UCSD-AML1 (cell line): ENCODE results near the gene TOM1L2.

Experiments used
- DNase-seq: peaks from one replicate; lab custom pipeline; 2025; ENCODE audit not compliant: unreplicated experiment; lab: John Stamatoyannopoulos, UW

TOM1L2 gene

DNA sequence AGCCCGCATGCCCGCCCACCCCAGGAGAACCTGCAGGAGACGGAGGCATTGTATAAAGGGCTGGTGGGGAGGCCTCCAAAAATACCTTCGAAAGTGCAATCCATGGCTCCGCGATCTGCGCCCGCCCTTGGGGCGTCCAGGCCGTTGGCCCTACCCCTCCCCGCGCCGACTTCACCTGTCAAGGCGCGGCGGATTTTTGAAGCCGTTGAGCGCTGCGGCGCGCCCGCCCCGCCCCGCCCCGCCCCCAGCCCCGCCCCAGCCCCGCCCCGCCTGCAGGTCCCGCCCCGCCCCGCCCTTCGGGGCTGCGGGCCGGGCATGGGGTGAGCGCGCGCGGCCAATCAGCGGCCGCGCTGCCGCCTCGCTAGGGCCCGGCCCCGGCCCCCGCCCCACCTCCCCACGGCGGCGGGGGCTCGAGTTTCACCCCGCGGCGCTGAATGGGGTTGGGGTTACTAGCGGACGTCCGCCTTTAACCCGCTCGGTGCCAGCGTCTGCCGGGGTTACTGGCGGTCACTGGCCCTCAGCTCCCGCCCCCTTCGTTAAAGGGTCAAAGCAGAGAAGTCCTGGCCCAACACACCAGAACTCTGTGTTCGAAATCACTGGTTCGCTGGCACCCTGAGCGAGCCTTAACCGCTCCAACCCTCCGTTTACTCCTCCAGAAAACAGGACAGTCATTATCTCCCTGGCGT lies 148.6 kb downstream of the TOM1L2 start:
- peak; percentile 90 for DNase-seq

DNA sequence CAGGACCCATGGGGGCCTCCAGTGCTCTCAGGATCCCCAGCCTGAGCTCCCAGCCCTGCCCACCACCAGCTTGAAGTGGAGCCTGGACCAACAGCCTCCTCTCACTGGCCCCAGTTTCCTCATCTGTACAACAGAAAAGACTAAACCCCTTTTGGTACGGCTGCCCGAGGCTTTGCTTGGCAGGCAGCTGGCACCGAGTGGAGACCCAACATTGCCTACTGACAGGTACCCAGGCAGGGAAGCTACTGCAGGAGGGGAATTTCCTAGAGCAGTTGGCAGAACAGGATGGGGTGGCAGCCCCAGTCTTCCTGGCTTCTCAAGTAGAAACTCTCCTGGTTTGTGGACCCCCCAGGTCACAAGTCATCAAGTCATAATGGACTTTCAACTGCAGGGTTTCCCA lies 149.6 kb downstream of the TOM1L2 start:
- DNase-seq: no peak

DNA sequence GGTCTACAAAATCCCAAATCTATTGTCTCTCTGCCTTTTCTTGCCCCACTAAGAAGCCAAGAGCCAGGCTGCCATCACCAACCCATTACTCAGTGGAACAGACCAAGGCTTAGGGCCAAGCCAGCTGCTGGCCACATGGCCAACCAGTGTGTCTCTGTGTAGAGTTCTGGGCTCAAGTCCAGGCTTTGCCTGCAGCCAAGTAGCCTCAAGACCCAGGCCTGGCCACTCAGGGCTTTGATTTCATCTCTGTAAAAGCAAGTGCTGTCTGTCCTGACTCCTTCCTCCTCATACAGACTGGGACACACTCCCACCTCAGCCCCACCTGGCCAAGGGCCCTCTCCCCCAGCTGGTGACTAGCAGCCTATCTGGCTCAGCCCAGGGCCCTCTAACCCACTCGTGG lies 150.0 kb downstream of the TOM1L2 start:
- no peak for DNase-seq

DNA sequence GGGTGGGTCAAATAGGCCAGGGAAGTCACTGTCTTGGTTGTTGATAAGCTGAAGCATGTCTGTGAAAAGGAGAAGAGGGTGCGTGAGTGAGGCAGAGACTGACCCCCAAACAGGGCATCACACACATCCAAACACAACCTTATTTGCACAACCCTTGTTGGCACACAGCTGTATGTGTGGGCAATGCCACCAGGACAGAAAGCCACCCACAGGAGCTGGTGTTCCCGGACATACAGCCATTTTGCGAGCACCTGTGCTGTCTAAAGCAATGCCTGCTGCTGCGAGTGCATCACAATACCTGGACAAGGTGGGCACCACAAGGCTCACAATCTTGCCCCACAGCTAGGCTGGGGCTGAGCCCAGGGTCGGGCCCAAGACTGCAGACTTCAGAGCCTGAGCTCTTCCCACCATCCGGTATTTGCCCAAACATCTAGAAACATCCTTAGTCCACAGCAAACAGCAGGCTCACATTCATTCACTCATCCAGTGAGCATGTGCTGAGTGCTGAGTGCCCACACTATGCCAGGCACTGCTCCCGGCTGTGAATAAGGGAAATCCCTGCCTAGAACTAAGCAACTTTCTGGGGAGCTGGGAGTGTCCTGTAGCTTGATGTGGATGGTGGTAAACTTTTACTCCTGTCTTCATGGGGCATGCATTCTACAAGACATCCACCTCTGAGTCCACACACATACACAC lies 151.6 kb downstream of the TOM1L2 start:
- no peak for DNase-seq

DNA sequence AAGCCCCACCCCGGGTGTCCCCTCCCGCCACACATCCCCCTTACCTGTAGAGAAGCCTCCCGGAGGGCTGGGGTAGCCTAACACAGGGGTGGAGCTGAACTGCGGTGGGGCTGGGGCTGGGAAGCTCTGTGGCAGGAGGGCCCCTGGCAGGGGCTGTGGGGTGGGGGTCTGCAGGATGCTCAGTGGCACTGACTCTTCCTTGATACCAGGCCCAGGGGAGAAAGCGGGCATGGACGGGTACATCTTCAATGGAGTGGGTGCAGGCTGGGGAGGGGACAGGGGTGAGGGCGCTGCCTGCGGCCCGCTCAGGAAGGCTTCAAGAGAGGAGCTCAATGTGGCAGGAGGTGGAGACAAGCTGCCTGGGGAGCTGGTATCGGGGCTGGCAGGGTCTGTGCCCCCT lies 152.2 kb downstream of the TOM1L2 start:
- DNase-seq: no peak

DNA sequence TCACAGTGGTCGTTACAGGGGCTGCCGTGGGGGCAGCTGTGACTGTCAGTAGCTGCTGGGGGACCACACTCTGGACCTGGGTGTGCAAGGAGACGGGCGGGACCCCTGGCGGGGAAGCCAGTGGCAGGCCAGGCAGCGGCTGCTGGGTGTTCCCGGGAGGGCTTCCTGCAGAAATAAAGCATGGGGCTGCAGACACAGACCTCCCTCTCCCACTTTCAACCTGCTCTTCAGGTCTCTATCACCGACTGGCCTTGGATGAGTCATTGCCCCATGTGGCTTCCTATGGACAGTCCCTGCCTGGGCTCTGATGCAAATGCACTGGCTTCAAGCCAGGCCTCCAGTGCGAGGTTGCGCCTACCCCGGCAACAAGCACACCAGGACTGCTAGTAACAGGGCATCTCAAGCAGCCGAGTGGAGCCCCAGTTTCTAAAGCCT lies 152.6 kb downstream of the TOM1L2 start:
- peak; percentile 46 for DNase-seq

DNA sequence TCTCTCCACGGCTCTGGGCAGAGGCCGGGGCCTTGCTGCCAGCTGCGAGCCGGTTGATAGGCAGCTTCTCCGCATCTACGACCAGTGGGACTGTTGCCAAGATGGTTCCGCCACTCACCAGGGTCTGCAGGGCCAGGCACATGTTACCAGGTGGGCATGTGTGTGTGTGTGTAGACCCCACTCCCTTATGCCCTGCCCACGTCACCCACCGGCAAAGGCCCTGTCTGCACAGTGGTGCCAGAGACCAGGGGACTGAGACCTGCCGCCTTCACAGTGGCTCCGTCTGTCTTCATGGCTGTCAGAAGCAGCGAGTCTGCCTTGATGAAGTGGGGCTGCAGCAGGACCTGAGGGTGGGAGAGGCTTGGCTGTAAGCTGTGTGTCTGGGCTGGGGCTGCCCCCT lies 153.1 kb downstream of the TOM1L2 start:
- no peak for DNase-seq

DNA sequence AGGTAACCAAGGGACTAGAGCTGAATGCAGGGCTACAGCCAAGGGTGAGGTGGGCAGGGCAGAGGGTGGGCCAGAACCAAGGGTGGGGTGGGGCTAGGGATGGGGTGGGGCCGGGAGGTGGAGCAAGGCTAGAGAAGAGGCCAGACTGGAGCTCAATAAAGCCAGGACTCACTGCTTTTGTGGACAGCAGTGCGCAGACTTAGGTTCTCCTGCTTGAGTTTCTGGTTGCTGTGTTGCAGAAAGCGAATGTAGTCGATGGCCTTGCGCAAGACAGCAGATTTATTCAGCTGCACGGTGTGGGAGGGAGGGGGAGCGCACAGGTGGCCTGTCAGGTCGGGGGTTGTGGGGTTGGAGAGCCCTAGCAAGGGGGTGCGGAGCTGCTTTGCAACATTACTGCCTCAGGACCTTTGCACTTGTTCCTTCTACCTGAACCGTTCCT lies 154.1 kb downstream of the TOM1L2 start:
- no peak for DNase-seq

DNA sequence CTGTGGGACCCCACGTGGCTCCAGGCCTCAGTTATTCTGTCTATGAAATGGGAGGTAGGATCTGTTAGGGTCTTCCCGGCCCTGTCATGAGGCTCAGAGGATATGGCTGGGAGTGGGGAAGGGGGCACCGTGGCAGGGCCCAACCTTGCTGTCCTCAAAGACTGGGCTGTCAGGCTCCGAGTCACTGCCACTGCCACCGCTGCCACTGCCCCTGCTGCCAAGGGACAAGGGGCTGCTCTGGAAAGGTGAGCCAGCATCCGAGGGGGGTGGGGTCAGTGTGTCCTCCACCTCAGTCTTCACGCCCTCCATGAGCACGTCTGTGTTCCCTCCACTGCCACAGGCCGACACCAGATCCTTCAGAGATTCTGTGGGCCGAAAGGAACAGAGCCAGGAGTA lies 154.7 kb downstream of the TOM1L2 start:
- no peak for DNase-seq

DNA sequence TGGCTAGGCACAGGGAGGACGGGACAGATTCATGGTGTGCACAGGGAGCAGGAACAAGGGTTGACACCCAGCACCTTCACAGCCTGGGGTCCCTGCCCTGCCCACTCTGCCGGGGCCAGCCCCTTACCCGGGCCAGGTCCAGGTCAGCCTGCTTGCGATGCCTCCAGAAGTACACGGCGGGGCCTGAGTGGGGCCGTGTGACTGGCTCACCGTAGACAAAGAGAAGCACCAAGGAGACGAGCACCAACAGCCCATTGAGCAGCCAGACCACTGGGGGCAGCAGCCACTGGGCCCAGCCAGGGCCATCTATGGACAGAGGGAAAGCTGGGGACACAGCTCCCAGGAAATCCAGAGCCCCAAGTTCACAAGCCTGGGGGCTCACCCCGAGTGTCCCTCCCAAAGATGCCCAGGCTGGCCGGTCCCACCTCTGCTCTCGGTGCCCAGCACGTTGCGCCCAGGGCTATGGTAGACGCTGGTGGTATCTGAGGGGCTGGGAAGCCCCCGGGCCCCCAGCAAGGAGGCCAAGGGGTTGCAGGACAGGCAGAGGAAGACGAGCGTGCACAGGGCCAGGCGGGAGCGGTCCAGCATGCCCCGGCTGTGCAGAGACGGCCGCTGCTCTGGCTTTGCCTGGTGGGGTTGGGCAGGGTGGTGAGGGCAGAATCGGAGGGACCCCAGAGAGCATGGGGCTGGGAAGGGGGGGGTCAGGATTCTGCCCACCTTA lies 155.2 kb downstream of the TOM1L2 start:
- DNase-seq: no peak

DNA sequence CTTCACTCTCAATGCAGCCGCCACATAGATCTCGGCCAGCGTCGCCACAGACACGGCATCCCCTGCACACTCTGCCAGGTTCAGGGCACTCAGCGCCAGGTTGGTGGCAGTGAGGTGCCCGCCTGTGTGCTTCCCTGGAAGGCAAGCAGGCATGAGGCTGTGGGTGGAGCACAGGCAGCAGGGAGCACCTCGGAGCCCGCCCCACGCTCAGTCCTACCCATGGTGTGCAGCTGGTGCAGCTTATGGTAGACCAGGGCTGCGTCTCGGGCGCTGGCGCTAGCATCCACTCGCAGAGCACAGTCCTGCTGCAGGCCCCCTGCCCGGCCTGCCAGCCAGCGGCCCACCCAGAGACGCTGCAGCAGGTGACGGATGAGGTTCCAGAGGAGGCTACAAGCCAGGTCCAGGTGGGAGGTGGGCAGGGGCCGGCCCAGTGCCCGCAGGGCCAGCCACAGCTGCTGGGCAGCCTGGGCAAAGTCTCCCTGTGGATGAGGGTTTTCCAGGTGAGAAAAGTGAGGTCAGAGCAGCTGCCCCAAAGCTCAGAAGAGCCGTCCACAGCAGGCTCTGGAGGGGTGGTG lies 155.9 kb downstream of the TOM1L2 start:
- no peak for DNase-seq

DNA sequence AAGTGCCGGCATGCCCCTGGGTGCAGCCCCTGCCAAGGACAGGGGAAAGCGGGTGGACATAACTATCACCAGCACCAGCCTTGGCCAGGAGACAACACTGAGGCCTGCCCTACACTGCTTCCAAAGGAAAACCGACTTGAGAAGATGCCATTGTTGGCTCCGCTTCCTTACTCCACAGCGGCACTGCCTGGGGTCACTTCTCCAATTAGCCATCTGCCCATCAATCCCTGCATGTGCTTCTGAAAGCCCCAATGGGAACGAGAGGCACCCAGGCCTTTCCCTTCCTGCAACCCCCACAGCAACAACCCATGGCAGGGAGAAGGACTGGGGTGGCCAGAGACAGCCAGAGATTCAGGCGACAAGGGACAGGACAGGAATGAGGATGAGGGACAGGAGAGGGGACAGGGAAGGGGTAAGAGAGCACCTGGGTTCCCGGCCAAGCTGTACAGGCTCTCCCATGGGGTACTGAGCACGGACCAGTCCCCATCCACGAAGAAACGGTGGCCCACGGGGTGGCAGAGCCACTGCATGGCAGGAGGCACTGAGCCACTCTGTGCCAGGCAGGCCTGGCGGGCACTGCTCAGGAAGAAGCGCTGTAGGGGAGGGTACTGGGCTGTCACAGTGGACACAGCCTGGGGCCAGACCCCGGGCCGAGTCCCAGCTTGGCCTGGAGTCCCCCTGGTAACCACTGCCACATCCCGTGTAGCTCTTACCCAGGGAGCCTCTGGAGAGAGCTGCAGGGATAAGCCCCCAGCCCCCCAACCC lies 156.6 kb downstream of the TOM1L2 start:
- no peak for DNase-seq

DNA sequence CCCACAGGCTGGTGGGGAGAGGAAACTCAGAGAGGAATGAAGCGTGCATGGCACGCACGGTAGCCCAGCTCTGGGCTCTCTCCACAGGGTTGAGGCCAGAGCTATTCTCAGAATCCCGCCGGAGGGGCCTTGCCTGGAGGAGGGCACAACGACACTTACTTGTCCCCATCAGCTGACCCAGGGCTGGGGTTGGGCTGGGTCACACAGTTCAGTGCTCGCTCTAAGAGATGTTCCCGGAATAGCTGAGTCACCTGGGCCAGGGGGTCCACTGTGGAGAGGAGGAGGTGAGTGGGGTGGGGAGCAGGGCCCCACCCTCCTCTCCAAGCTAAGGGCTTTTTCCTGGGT lies 157.2 kb downstream of the TOM1L2 start:
- no peak for DNase-seq

DNA sequence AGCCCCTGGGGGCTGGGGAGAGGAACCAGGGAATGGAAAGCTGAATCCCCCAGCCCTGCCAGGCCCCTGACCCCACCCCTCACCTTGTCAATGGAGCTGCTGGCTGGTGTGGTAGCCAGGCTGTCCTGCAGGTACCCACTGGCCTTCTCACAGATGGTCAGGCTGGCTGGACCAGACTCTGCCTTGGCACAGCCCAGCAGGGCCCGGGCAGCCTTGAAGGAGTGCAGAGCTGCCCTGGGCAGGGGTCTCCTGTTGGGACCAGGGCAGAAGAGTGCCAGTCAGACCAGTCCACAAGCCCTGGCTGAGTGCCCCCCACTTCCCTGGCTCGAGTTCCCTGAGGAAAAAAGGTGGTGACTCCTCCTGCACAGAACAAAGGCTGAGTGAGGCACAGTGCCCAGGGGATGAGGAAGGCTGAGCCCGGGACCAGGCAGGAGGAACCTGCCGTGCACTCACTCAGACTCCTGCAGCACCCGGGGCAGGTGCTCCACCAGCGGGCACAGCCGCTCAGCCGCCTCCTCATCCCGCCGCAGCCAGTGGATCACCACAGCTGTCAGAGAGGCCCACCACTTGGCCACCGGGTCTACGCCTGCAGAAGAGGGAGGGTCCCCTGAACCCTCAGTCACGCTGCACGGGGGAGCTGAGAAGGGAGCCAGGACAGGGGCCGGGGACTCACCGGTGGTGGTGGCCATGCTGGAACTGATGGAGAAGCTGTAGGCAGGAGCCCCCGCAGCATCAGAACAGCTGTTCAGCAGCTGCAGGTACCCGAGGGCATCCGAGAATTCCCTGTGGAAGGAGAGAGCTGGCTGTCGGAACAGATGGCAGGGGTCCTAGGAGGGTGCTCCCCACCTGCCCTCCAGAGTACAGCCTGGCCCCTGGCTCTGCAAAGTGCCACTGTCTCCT lies 157.8 kb downstream of the TOM1L2 start:
- no peak for DNase-seq

DNA sequence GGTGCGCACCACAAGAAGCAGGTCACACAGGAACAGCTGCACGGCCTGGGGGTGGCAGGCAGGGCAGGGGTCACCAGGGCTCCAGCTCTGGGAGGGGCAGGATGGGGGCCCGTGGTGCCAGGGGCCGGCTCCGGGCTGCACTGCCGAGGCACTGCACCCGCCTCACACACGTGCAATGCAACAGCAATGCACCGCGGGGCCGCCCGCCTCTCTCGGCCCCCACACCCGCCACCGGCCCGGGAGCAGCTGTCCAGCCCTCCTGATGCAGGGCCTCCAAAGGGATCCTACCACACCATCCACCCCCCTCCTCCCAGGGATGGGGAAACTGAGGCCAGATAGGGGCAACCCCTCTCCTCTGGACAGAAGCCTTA lies 158.5 kb downstream of the TOM1L2 start:
- DNase-seq: no peak

DNA sequence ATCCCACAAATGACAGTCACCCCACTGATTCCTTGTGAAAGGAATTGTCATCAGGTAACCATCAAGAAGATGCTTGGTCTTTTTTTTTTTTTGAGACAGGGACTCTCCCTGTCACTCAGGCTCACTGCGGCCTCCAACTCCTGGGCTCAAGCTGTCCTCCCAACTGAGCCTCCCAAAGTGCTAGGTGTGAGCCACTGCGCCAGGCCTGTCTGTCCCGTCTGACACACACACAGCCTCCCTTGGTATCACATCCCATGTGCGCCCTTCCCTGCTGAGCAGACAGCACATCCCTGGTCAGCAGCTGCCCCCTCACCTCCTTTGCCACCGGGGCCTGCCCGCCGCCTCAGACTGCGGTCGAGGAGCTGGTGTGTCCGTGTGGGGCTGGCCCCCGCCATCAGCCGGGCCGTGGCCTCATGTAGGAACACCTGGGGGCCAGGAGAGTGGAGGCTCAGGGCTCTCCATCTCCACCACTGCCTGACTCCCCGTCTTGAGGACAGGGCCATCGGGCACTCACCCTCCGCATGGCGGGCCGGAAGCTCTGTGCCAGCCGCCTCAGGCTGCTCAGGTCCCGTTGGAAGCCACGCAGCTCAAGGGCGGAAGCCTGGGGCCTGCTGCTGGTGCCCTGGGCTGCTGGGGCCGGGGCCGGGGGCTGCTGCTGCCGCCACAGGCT lies 159.0 kb downstream of the TOM1L2 start:
- no peak for DNase-seq

DNA sequence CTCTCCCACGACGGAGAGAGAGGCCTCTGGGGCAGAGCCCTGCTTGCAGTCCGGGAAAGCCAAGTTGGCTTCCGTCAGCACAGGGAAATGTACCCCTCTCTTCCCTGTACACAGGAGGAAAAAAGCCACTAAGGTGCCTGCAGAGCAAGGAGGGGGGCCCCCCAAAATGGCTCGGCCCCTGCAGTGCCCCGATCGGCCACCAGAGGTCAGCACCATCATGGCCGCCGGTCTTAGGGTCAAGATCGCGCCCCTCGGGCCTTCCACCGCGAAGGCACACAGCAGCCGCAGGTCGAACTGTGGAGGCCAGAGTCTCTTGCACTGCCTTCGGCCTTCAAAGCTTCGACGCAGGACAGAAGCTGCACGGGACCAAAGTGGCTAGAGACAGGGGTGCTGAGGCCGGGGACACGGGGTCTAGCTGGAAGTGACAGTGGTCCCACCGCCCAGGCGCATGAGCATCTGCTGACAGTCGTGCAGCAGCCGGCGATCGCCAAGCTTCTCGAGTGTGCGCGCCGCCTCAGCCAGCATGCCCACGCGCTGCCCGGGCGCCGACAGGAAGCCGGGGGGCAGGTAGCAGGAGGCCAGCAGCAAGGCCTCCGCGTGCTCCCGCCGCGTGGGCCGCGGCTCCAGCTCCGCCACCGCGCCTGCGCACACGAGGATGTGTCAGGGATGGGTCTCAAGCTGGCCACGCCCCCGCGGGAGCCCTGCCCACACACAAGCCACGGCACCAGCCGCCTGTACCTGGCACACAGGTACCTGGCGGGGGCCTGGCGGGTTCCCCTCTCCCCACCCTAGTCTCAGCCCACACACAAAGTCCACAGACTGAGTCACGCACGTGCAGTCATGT lies 159.8 kb downstream of the TOM1L2 start:
- peak; percentile 67 for DNase-seq

DNA sequence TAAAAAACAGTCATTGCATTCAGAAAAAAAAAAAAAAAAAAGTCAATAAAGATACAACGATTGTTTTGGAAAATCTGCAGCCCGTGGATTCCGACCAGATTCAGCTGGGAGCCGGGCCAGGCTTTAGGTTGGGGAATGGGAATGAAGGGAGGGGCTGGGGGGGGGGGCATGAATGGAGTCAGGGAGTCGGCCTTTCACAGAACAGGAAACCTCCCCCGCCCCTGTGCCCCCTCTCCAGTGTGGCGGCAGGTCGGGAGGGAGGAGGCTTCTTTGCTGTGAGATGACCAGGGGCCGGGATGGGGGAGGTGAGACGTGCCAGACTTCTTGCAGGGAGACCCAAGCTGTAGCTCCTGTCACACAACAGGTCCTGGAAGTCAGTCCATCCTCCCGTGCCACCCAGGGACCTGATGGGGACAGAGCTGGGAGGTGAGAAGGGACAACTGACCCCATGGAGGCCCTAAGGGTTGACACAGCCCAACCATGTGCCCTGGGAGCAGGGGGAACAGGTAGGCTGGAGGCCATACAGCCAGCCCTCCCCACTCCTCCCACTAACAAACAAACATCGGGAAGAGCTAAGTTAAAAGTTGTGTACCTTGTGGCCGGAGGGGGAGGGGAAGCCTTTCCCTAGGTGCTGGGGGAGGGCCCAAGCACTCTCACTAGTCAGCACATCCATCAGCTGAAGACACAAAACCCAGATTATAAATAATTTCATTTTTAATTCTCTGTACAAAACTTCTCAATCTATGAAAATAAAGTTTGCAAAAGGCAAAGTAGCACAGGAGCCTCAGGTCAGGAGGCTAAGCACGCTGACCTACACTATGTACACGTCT lies 160.6 kb downstream of the TOM1L2 start:
- no peak for DNase-seq
